HUES48 (cell line): ENCODE measurements around the gene ZFP36.

ENCODE experiments used
- H3K27ac ChIP-seq: one replicate; pipeline ENCODE4 v1.7.0; 2013; ENCODE audit warnings: low read depth, low read length, inconsistent platforms
- H3K27me3 ChIP-seq: 2 replicates; pipeline ENCODE4 v1.6.1; 2013; ENCODE audit warnings: mild to moderate bottlenecking, low read length; ENCODE audit not compliant: control insufficient read depth, insufficient read depth
- H3K36me3 ChIP-seq: 2 replicates; pipeline ENCODE4 v1.6.1; 2013; ENCODE audit warnings: low read length; ENCODE audit not compliant: control insufficient read depth, insufficient read depth
- H3K4me1 ChIP-seq: 2 replicates; pipeline ENCODE4 v1.6.1; 2013; ENCODE audit warnings: mild to moderate bottlenecking, low read length; ENCODE audit not compliant: control insufficient read depth, insufficient read depth
- H3K4me3 ChIP-seq: 2 replicates; pipeline ENCODE4 v1.5.1; 2013; ENCODE audit warnings: mild to moderate bottlenecking, low read depth, low read length
- H3K9ac ChIP-seq: 2 replicates; pipeline ENCODE4 v1.6.1; 2013; ENCODE audit warnings: mild to moderate bottlenecking, low read depth, low read length, moderate library complexity
- H3K9me3 ChIP-seq: 2 replicates; pipeline ENCODE4 v1.6.1; 2013; ENCODE audit warnings: low read length; ENCODE audit not compliant: control insufficient read depth, insufficient read depth

ZFP36 gene

GRCh38 chr19:39401549-39402345 lies 4.9 kb upstream of the ZFP36 start:
- H3K4me1 ChIP-seq = peaks cover 33% of the 10 kb centered on the region
- H3K27ac ChIP-seq = peak overlapping the region; percentile 99

GRCh38 chr19:39402346-39403300 lies 4.0 kb upstream of the ZFP36 start:
- Histone ChIP-seq H3K9me3 (no peaks in the 10 kb centered on the region), H3K4me3 (peak overlapping the region; percentile 68), H3K27me3 (no peaks in the 10 kb centered on the region), H3K9ac (peak overlapping the region; percentile 85), H3K27ac (peak overlapping the region; percentile 99), H3K36me3 (peaks cover 6% of the 10 kb centered on the region; the same call in 1 of the 2 replicates), H3K4me1 (peaks cover 33% of the 10 kb centered on the region)

More at GRCh38 chr19:39401549-39402345, 4.9 kb upstream of the ZFP36 start:
- Histone ChIP-seq H3K4me3 (peak overlapping the region; percentile 68), H3K9me3 (no peaks in the 10 kb centered on the region), H3K9ac (peak overlapping the region; percentile 85), H3K36me3 (peaks cover 6% of the 10 kb centered on the region; the same call in 1 of the 2 replicates), H3K27me3 (no peaks in the 10 kb centered on the region)

- peaks cover 29% of the 10 kb centered on the region for H3K4me1 ChIP-seq
These were observed 3.0 kb upstream of the ZFP36 start for GRCh38 chr19:39403331-39404312.

GRCh38 chr19:39405261-39405957 lies 1.2 kb upstream of the ZFP36 start:
- Histone ChIP-seq H3K27me3 (no peaks in the 10 kb centered on the region), H3K27ac (peak overlapping the region; percentile 12), H3K9me3 (no peaks in the 10 kb centered on the region), H3K36me3 (0 out of 2 replicates have a peak, but pooled peaks cover 4% of the 10 kb centered on the region), H3K4me1 (peaks cover 34% of the 10 kb centered on the region), H3K4me3 (no peak overlapping the region), H3K9ac (no peak overlapping the region)

More at GRCh38 chr19:39403331-39404312, 3.0 kb upstream of the ZFP36 start:
- Histone ChIP-seq H3K27ac (peak overlapping the region; percentile 99), H3K36me3 (peaks cover 8% of the 10 kb centered on the region; the same call in 1 of the 2 replicates), H3K27me3 (no peaks in the 10 kb centered on the region), H3K4me3 (peak overlapping the region; percentile 68), H3K9ac (peak overlapping the region; percentile 76), H3K9me3 (no peaks in the 10 kb centered on the region)

GRCh38 chr19:39405958-39406655 lies 540 bp upstream of the ZFP36 start:
- Histone ChIP-seq H3K27ac (peak overlapping the region; percentile 55), H3K4me1 (peaks cover 41% of the 10 kb centered on the region), H3K9me3 (no peaks in the 10 kb centered on the region), H3K27me3 (no peaks in the 10 kb centered on the region), H3K4me3 (peak overlapping the region; percentile 99), H3K9ac (no peak overlapping the region), H3K36me3 (0 out of 2 replicates have a peak, but pooled peaks cover 4% of the 10 kb centered on the region)

- Histone ChIP-seq H3K9me3 (no peaks in the 10 kb centered on the region), H3K27ac (peak overlapping the region; percentile 88), H3K27me3 (no peaks in the 10 kb centered on the region), H3K9ac (peak overlapping the region; percentile 82), H3K36me3 (0 out of 2 replicates have a peak, but pooled peaks cover 4% of the 10 kb centered on the region), H3K4me1 (peaks cover 35% of the 10 kb centered on the region), H3K4me3 (peak overlapping the region; percentile 99)
These were observed 688 bp downstream of the ZFP36 start for GRCh38 chr19:39407410-39407659.

- H3K9me3 ChIP-seq = no peaks in the 10 kb centered on the region
- peak overlapping the region; percentile 99 for H3K4me3 ChIP-seq
- 0 out of 2 replicates have a peak, but pooled peaks cover 4% of the 10 kb centered on the region for H3K36me3 ChIP-seq
- H3K27me3 ChIP-seq = no peaks in the 10 kb centered on the region
- H3K4me1 ChIP-seq = peaks cover 34% of the 10 kb centered on the region
- 0 out of 2 replicates have a peak overlapping the region, but pooled peaks have one; percentile 82 for H3K9ac ChIP-seq
- peak overlapping the region; percentile 88 for H3K27ac ChIP-seq
These were observed 1.2 kb downstream of the ZFP36 start for GRCh38 chr19:39407660-39408391.

GRCh38 chr19:39408392-39409207 lies 2.0 kb downstream of the ZFP36 start:
- H3K36me3 ChIP-seq = 0 out of 2 replicates have a peak, but pooled peaks cover 4% of the 10 kb centered on the region
- no peaks in the 10 kb centered on the region for H3K9me3 ChIP-seq
- H3K4me3 ChIP-seq = peak overlapping the region; percentile 99
- H3K27ac ChIP-seq = peak overlapping the region; percentile 97
- no peaks in the 10 kb centered on the region for H3K27me3 ChIP-seq
- H3K4me1 ChIP-seq = peaks cover 34% of the 10 kb centered on the region
- no peak overlapping the region for H3K9ac ChIP-seq
